Measurements from ENCODE around the gene KBTBD12. TPM values are rescaled to one million over a fixed set of nuclear protein-coding genes. Genes with fewer than 3 reads are reported as not detected.

The KBTBD12 gene
- total and polyA plus RNA-seq, 10 of the 15 experiments (the other 5 are each of a cell fraction or from before 2014, with no cell fraction given) = 0.01 to 0.11 TPM; not detected in 8

- Histone ChIP-seq H2AFZ (ENCODE audit: control insufficient read depth, low read depth, low read length) (no peak overlapping the region), H3K27ac (ENCODE audit: control insufficient read depth, insufficient read depth) (no peak overlapping the region), H3K9ac (ENCODE audit: control insufficient read depth, insufficient read depth, low read length) (no peak overlapping the region), H3K79me2 (ENCODE audit: control insufficient read depth, insufficient read depth, low read length) (no peaks in the 10 kb centered on the region), H3K9me3 (replicated peaks; ENCODE audit: control insufficient read depth, insufficient read depth, low read length) (no peaks in the 10 kb centered on the region), H3K4me2 (ENCODE audit: control insufficient read depth, insufficient read depth) (no peak overlapping the region), H3K4me3 (no peak overlapping the region), H3K36me3 (ENCODE audit: control insufficient read depth in 2 of 2, insufficient read depth in 2 of 2, low read length in 1 of 2) (no peaks in the 10 kb centered on the region), H4K20me1 (ENCODE audit: control insufficient read depth, insufficient read depth) (no peaks in the 10 kb centered on the region), H3K4me1 (ENCODE audit: control insufficient read depth, insufficient read depth, low read length) (no peaks in the 10 kb centered on the region), H3K27me3 (replicated peaks in 1 of 2; ENCODE audit: control insufficient read depth in 2 of 2, insufficient read depth in 2 of 2, low read length in 1 of 2) (peaks cover 2 to 9% of the 10 kb centered on the region in 2 experiments; a peak in 3 of 4 replicates)
- FAIRE-seq (no peak), DNase-seq (ENCODE audit: low read depth, low spot score) (no peak), ATAC-seq (no peak)
- RAD21 ChIA-PET (ENCODE audit: unreplicated experiment) = no interaction called here
- 53% methylated on average over 6 of the region's 6 CpGs for WGBS (ENCODE audit: insufficient coverage, insufficient replicate concordance, low lambda C conversion rate, missing lambda C conversion rate)
- SMC1A ChIA-PET (ENCODE audit: uncharacterized antibody, unreplicated experiment) = interaction anchor here (1.0 kb wide), 1 partner anchor 356 kb away, joined by 3 read pairs; no protein-coding TSS in a partner anchor
- no TSS peak for BruUV-seq (replicated peaks)
- intact Hi-C loops (cut with micrococcal nuclease; ENCODE audit: unreplicated experiment) = no loop called here
- CTCF ChIA-PET = no interaction called here
- in situ Hi-C loops (cut with MboI) = no loop called here
- no peak for TF ChIP-seq SMAD1 (IDR thresholded peaks at IDR 0.05; ENCODE audit: low read depth, partially characterized antibody)
- TF ChIP-seq YY1 (IDR thresholded peaks at IDR 0.05; ENCODE audit: low read depth, low read length) = no peak
- no peak for TF ChIP-seq CEBPB (IDR thresholded peaks at IDR 0.05; ENCODE audit: borderline replicate concordance in 1 of 2, low read depth in 2 of 2, low read length in 2 of 2)
- TF ChIP-seq CUX1 (IDR thresholded peaks at IDR 0.05; ENCODE audit: insufficient replicate concordance, low read depth, low read length) = no peak
- no peak for TF ChIP-seq KAT2A (conservative IDR thresholded peaks at IDR 0.05; ENCODE audit: control insufficient read depth, low read depth, low read length)
- TF ChIP-seq ELK1 (IDR thresholded peaks at IDR 0.05; ENCODE audit: low read depth, low read length) = no peak
- TF ChIP-seq HCFC1 (IDR thresholded peaks at IDR 0.05; ENCODE audit: low read length) = no peak
- TF ChIP-seq ZBED1 (IDR thresholded peaks at IDR 0.05; ENCODE audit: borderline replicate concordance) = no peak
- no peak for TF ChIP-seq MTA2 (IDR thresholded peaks at IDR 0.05; ENCODE audit: low read depth)
- no peak for TF ChIP-seq SPI1 (IDR thresholded peaks at IDR 0.05; ENCODE audit: borderline replicate concordance, insufficient read depth, low read depth, low read length)
- TF ChIP-seq PKNOX1 (IDR thresholded peaks at IDR 0.05) = no peak
- POLR2A ChIA-PET = no interaction called here
Observed at GRCh38 chr3:127999509-128000106, 84.6 kb downstream of the KBTBD12 start.

Data from GM12878 (cell line).